ENCODE results near the gene OR2T34. TPM values are rescaled to one million over a fixed set of nuclear protein-coding genes. Genes with fewer than 3 reads are reported as not detected.

Gene OR2T34
- total RNA-seq, 1 experiment from 2014 or later = not detected

DNA sequence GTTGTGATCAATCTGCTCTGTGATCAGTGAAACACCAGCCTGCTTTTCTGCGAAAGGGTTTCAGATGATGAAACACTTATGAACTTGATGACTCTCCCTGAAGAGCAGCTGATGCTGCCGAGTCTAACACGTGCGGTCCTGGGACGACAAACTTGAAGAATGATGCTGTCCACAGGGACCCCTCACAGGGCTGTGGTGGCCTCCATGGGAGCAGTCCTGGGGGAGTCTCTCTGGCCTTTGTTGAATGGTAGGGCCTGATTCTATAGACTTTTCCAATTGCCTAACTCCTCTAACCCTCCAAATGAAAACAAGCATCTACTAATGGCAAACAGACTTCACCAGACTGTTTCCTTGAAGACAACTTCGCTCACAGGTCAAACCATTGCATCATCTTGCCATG, 23.0 kb upstream of the OR2T34 start, which contains the start of gene OR2T10:
Gene OR2T10, minus strand, starts transcription at position 112 of the 400 bp plus-strand sequence. CDS start 3,932 bp downstream, outside the sequence.
- Histone ChIP-seq H3K27me3 (replicated peaks; ENCODE audit: control insufficient read depth, insufficient read depth, low read length) (no peaks in the 10 kb centered on the region), H3K9me3 (no peaks in the 10 kb centered on the region), H3K4me1 (no peaks in the 10 kb centered on the region), H3K4me3 (ENCODE audit: low read depth, low read length) (no peak within 1 kb of the TSS), H3K36me3 (ENCODE audit: control insufficient read depth, insufficient read depth, low read length) (no peaks in the 10 kb centered on the region)
- TF ChIP-seq, protein P1, sequence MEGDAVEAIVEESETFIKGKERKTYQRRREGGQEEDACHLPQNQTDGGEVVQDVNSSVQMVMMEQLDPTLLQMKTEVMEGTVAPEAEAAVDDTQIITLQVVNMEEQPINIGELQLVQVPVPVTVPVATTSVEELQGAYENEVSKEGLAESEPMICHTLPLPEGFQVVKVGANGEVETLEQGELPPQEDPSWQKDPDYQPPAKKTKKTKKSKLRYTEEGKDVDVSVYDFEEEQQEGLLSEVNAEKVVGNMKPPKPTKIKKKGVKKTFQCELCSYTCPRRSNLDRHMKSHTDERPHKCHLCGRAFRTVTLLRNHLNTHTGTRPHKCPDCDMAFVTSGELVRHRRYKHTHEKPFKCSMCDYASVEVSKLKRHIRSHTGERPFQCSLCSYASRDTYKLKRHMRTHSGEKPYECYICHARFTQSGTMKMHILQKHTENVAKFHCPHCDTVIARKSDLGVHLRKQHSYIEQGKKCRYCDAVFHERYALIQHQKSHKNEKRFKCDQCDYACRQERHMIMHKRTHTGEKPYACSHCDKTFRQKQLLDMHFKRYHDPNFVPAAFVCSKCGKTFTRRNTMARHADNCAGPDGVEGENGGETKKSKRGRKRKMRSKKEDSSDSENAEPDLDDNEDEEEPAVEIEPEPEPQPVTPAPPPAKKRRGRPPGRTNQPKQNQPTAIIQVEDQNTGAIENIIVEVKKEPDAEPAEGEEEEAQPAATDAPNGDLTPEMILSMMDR (IDR thresholded peaks at IDR 0.05; ENCODE audit: insufficient read depth in 1 of 2, low read depth in 1 of 2, low read length in 1 of 2, severe bottlenecking in 1 of 2, unreplicated experiment in 1 of 2) = no peak
- H3K36me3 Mint-ChIP-seq (ENCODE audit: insufficient read depth, unreplicated experiment) = no peaks in the 10 kb centered on the region
- no peak for DNase-seq
- ChIA-PET POLR2A (no interaction called here), CTCF (no interaction called here)
- H3K27me3 Mint-ChIP-seq (ENCODE audit: insufficient read depth, unreplicated experiment) = no peaks in the 10 kb centered on the region
- H3K4me1 Mint-ChIP-seq (ENCODE audit: low read depth, unreplicated experiment) = no peaks in the 10 kb centered on the region
- H3K27ac Mint-ChIP-seq (ENCODE audit: unreplicated experiment) = no peak within 1 kb of the TSS
- no TSS peak for BruUV-seq (replicated peaks)
- no peaks in the 10 kb centered on the region for H3K9me3 Mint-ChIP-seq (ENCODE audit: unreplicated experiment)
- intact Hi-C loops (cut with micrococcal nuclease; ENCODE audit: unreplicated experiment) = no loop called here
- H3K4me3 Mint-ChIP-seq (ENCODE audit: unreplicated experiment) = no peak within 1 kb of the TSS

DNA sequence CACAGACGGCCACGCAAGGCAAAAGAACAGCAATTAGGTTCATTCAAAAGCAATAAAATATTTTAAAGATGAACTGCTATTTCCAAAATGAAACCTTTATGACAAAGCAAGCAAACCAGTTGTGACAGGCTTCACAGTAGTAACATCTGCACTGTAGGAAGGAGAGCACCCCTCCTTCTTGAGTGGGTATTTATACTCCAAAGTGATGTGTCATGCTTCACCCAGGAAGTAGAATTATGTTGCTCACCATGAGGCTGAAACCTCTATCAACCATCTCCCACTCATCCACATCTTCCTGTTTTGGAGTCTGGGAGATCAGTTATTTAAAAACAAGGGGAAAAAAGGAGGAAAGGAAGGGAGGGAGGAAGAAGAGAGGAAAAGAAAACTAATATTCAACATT, 22.1 kb upstream of the OR2T34 start:
- H3K4me1 Mint-ChIP-seq (ENCODE audit: low read depth, unreplicated experiment) = no peaks in the 10 kb centered on the region
- no peaks in the 10 kb centered on the region for H3K27me3 ChIP-seq (replicated peaks; ENCODE audit: control insufficient read depth, insufficient read depth, low read length)
- no peak overlapping the region for H3K4me3 ChIP-seq (ENCODE audit: low read depth, low read length)
- TF ChIP-seq, protein P1 (IDR thresholded peaks at IDR 0.05; ENCODE audit: insufficient read depth in 1 of 2, low read depth in 1 of 2, low read length in 1 of 2, severe bottlenecking in 1 of 2, unreplicated experiment in 1 of 2) = no peak
- ChIA-PET POLR2A (no interaction called here), CTCF (no interaction called here)
- no peaks in the 10 kb centered on the region for H3K36me3 ChIP-seq (ENCODE audit: control insufficient read depth, insufficient read depth, low read length)
- BruUV-seq (replicated peaks) = no TSS peak
- intact Hi-C loops (cut with micrococcal nuclease; ENCODE audit: unreplicated experiment) = no loop called here
- H3K36me3 Mint-ChIP-seq (ENCODE audit: insufficient read depth, unreplicated experiment) = no peaks in the 10 kb centered on the region
- H3K27ac Mint-ChIP-seq (ENCODE audit: unreplicated experiment) = no peak overlapping the region
- H3K9me3 ChIP-seq = no peaks in the 10 kb centered on the region
- no peaks in the 10 kb centered on the region for H3K9me3 Mint-ChIP-seq (ENCODE audit: unreplicated experiment)
- no peaks in the 10 kb centered on the region for H3K4me1 ChIP-seq
- H3K4me3 Mint-ChIP-seq (ENCODE audit: unreplicated experiment) = no peak overlapping the region
- DNase-seq = no peak
- no peaks in the 10 kb centered on the region for H3K27me3 Mint-ChIP-seq (ENCODE audit: insufficient read depth, unreplicated experiment)

DNA sequence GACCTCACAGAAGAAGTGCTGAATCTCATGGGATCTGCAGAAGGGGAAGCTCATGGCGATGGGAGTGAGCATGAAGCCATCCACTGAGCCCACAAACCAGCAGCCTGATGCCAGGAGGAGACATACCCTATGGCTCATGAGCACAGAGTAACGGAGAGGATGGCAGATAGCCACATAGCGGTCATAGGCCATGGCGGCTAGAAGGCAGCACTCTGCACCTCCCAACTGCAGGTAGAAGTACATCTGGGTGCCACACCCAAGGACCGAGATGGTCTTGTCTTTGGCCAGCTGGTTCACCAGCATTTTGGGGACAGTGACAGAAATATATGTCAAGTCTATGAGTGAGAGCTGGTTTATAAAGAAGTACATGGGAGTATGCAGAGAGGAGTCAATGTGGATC, 18.7 kb upstream of the OR2T34 start:
- no peaks in the 10 kb centered on the region for H3K4me1 ChIP-seq
- H3K9me3 Mint-ChIP-seq (ENCODE audit: unreplicated experiment) = no peaks in the 10 kb centered on the region
- no peaks in the 10 kb centered on the region for H3K36me3 Mint-ChIP-seq (ENCODE audit: insufficient read depth, unreplicated experiment)
- TF ChIP-seq, protein P1 (IDR thresholded peaks at IDR 0.05; ENCODE audit: insufficient read depth in 1 of 2, low read depth in 1 of 2, low read length in 1 of 2, severe bottlenecking in 1 of 2, unreplicated experiment in 1 of 2) = no peak
- H3K4me1 Mint-ChIP-seq (ENCODE audit: low read depth, unreplicated experiment) = no peaks in the 10 kb centered on the region
- H3K27ac Mint-ChIP-seq (ENCODE audit: unreplicated experiment) = no peak overlapping the region
- H3K4me3 ChIP-seq (ENCODE audit: low read depth, low read length) = no peak overlapping the region
- no TSS peak for BruUV-seq (replicated peaks)
- DNase-seq = no peak
- H3K4me3 Mint-ChIP-seq (ENCODE audit: unreplicated experiment) = no peak overlapping the region
- intact Hi-C loops (cut with micrococcal nuclease; ENCODE audit: unreplicated experiment) = no loop called here
- CTCF ChIA-PET = no interaction called here
- H3K9me3 ChIP-seq = no peaks in the 10 kb centered on the region
- no peaks in the 10 kb centered on the region for H3K36me3 ChIP-seq (ENCODE audit: control insufficient read depth, insufficient read depth, low read length)
- H3K27me3 Mint-ChIP-seq (ENCODE audit: insufficient read depth, unreplicated experiment) = no peaks in the 10 kb centered on the region
- no peaks in the 10 kb centered on the region for H3K27me3 ChIP-seq (replicated peaks; ENCODE audit: control insufficient read depth, insufficient read depth, low read length)
- POLR2A ChIA-PET = no interaction called here

All from Caco-2 (cell line).